GM18505 (cell line): ENCODE data around the gene TAOK3.

Source experiments
- ATAC-seq: cut with Tn5 transposase; IDR thresholded peaks from one replicate; pipeline ENCODE4 v1.9.1; 2021; ENCODE audit not compliant: unreplicated experiment
- POLR2A ChIP-seq: IDR thresholded peaks from 4 replicates; pipeline ENCODE4 v1.6.1; 2011; ENCODE audit warnings: borderline replicate concordance; ENCODE audit not compliant: insufficient read depth, insufficient read length; ENCODE audit errors: extremely low read depth

TAOK3 gene

DNA sequence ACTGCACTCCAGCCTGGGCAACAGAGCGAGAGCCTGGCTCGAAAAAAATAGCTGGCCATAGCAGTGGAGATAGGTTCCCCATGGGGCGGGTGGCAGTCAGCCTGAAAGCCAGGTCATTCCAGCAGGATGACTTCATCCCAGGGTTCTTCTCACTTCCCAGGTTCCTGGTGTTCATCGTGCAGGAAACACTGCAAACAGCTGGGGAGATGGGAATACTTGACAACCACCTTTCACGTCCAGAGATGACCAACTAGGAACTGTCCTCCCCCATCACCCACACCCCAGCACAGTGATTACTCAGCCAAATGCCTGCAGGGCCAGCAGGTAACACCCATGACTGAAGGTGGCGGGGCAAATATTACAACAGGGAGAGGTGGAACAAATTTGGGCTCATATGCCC lies 270.6 kb downstream of the TAOK3 start:
- no peak for ATAC-seq

DNA sequence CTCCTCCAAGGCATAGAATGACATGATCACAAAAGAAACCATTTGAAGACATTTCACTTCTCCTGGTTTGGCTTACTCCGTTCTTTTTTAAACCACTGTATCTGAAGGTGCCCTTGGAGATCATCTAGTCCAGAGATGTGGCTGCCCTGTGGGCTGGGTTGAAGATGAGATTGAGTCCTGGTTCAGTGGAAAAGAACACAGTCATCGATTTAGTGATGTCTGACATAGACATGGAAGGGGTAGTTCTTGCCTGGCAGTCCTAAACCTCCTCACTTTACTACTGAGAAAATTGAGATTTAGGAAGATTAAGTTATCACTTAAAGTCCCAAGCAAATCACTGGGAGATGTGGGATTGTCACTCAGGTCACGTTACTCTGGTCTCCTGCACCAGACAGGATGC lies 271.7 kb downstream of the TAOK3 start:
- ATAC-seq = no peak
- no peak for TF ChIP-seq POLR2A

More for the DNA sequence above, 270.6 kb downstream of the TAOK3 start:
- TF ChIP-seq POLR2A = no peak
